OCI-LY7 (cell line): ENCODE data around the gene CENPX.

ENCODE experiments used
- EZH2phosphoT487 ChIP-seq: fragments of 200-600 bp; sonication (generic); IDR thresholded peaks from 2 replicates; pipeline ENCODE4 v1.6.1; 2018; ENCODE audit warnings: low read depth, borderline replicate concordance, mild to moderate bottlenecking, mixed run types, antibody characterized with exemption, low read length, moderate library complexity, mixed read lengths
- TF ChIP-seq, protein P1 (sequence below): fragments of 200-600 bp; sonication (generic); conservative IDR thresholded peaks from 2 replicates; pipeline ENCODE4 v1.5.1; 2014; ENCODE audit warnings: mild to moderate bottlenecking, antibody characterized with exemption, low read length, moderate library complexity, mixed read lengths

DNA sequence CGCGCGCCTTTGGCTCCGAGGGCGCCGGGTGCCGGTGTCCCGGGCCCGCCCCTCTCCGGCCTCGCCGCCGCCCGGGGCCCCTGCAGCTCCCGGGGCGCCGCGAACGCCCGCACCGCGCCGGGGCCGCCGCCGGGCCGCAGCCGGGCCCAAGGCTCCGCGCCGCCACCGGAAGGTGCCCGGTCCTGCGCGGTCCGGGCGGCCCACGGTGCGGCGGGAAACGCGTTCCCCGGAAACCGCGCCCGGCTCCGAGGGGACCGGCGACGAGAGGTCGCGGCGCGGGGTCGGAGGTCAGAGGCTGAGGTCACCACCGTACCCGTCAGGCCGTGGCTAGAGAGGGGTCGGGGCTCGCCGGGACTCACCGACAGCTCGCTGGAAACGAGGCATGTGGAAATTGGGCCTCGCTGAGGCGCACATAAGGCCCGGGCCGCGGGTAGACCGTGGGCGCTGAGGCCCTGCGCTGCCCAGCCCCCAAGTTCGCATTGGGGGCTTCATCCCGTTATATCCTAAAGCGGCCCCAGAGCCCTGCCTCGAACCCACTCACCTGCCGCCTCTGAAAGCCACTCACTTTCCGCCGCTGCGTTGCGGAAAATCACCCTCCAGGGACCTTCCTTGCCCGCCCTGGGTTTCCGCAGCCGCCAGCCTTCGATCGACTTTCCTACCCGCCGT, 43.1 kb upstream of the CENPX start, which contains the start of gene DUS1L:
- TF ChIP-seq, protein P1, sequence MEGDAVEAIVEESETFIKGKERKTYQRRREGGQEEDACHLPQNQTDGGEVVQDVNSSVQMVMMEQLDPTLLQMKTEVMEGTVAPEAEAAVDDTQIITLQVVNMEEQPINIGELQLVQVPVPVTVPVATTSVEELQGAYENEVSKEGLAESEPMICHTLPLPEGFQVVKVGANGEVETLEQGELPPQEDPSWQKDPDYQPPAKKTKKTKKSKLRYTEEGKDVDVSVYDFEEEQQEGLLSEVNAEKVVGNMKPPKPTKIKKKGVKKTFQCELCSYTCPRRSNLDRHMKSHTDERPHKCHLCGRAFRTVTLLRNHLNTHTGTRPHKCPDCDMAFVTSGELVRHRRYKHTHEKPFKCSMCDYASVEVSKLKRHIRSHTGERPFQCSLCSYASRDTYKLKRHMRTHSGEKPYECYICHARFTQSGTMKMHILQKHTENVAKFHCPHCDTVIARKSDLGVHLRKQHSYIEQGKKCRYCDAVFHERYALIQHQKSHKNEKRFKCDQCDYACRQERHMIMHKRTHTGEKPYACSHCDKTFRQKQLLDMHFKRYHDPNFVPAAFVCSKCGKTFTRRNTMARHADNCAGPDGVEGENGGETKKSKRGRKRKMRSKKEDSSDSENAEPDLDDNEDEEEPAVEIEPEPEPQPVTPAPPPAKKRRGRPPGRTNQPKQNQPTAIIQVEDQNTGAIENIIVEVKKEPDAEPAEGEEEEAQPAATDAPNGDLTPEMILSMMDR = no peak
- no peak for TF ChIP-seq EZH2phosphoT487
